ENCODE results near the gene IQSEC1.

DNA sequence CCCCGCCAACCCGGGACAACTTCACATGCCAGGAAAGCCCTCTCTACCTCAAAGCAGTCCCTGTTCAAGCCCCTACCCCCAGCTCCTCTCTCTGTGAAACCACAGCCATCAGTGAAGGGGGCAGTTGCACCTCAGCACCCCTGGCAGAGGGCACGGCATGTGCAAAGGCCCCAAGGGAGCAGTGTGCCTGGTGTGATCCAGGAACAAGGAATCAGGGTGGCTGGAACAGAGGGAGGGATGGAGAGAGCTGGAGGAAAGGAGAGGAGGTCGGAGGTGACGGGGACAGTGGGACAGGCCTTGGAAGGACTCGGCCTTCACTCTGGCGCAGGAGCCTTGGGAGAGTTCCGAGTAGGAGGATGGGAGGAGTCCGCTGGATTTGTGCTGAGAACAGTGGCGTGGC, 26.5 kb upstream of the IQSEC1 start:
- no peak for TF ChIP-seq EGR1 (IDR thresholded peaks at IDR 0.05)
- no peak for TF ChIP-seq TAF1 (IDR thresholded peaks at IDR 0.05; ENCODE audit: low read depth)
- TF ChIP-seq, protein P1, sequence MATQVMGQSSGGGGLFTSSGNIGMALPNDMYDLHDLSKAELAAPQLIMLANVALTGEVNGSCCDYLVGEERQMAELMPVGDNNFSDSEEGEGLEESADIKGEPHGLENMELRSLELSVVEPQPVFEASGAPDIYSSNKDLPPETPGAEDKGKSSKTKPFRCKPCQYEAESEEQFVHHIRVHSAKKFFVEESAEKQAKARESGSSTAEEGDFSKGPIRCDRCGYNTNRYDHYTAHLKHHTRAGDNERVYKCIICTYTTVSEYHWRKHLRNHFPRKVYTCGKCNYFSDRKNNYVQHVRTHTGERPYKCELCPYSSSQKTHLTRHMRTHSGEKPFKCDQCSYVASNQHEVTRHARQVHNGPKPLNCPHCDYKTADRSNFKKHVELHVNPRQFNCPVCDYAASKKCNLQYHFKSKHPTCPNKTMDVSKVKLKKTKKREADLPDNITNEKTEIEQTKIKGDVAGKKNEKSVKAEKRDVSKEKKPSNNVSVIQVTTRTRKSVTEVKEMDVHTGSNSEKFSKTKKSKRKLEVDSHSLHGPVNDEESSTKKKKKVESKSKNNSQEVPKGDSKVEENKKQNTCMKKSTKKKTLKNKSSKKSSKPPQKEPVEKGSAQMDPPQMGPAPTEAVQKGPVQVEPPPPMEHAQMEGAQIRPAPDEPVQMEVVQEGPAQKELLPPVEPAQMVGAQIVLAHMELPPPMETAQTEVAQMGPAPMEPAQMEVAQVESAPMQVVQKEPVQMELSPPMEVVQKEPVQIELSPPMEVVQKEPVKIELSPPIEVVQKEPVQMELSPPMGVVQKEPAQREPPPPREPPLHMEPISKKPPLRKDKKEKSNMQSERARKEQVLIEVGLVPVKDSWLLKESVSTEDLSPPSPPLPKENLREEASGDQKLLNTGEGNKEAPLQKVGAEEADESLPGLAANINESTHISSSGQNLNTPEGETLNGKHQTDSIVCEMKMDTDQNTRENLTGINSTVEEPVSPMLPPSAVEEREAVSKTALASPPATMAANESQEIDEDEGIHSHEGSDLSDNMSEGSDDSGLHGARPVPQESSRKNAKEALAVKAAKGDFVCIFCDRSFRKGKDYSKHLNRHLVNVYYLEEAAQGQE (IDR thresholded peaks at IDR 0.05; ENCODE audit: low read depth), result no peak
- TF ChIP-seq TEAD4 (IDR thresholded peaks at IDR 0.05), result no peak
- TF ChIP-seq EP300 (IDR thresholded peaks at IDR 0.05; ENCODE audit: borderline replicate concordance), result no peak
- no peak for TF ChIP-seq YY1 (IDR thresholded peaks at IDR 0.05; ENCODE audit: low read depth)
- TF ChIP-seq, protein P2, sequence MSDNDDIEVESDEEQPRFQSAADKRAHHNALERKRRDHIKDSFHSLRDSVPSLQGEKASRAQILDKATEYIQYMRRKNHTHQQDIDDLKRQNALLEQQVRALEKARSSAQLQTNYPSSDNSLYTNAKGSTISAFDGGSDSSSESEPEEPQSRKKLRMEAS (IDR thresholded peaks at IDR 0.05), result no peak
- TF ChIP-seq NFIC (IDR thresholded peaks at IDR 0.05), result no peak
- no peak for TF ChIP-seq CREB1 (IDR thresholded peaks at IDR 0.05; ENCODE audit: low read depth)
- TF ChIP-seq CEBPB (IDR thresholded peaks at IDR 0.05), result no peak

All from Ishikawa (cell line).